Stimulated activated CD8-positive, alpha-beta memory T cell treated with anti-CD3 and anti-CD28 coated beads, Interleukin-12 subunit alpha, Interleukin-12 subunit beta, amount 100 ng/mL, for 1 hour (primary cell): ENCODE measurements around the gene NCOR2.

ENCODE experiments used
- DNase-seq: peaks from one replicate; pipeline ENCODE4 v3.0.0-alpha.2; 2020; ENCODE audit warnings: low read depth

NCOR2 gene

GRCh38 chr12:124559182-124560017 lies 8.0 kb downstream of the NCOR2 start:
- DNase-seq = no peak

- no peak for DNase-seq
Observed at GRCh38 chr12:124558313-124558712, 9.1 kb downstream of the NCOR2 start.

GRCh38 chr12:124557518-124558223 lies 9.7 kb downstream of the NCOR2 start:
- DNase-seq = no peak

- no peak for DNase-seq
Observed at GRCh38 chr12:124556896-124557501, 10.4 kb downstream of the NCOR2 start.

- DNase-seq = no peak
Observed at GRCh38 chr12:124556074-124556466, 11.3 kb downstream of the NCOR2 start.

- DNase-seq = no peak
Observed at GRCh38 chr12:124555168-124556073, 12.0 kb downstream of the NCOR2 start.

- DNase-seq = no peak
Observed at GRCh38 chr12:124554429-124555029, 12.9 kb downstream of the NCOR2 start.

- no peak for DNase-seq
Observed at GRCh38 chr12:124553862-124554428, 13.5 kb downstream of the NCOR2 start.

- DNase-seq = no peak
Observed at GRCh38 chr12:124551268-124552144, 15.9 kb downstream of the NCOR2 start.

- DNase-seq = no peak
Observed at GRCh38 chr12:124550123-124551089, 17.0 kb downstream of the NCOR2 start.

- no peak for DNase-seq
Observed at GRCh38 chr12:124549629-124550028, 17.8 kb downstream of the NCOR2 start.

- DNase-seq = no peak
Observed at GRCh38 chr12:124548854-124549378, 18.5 kb downstream of the NCOR2 start.

GRCh38 chr12:124547626-124548025 lies 19.8 kb downstream of the NCOR2 start:
- no peak for DNase-seq

- DNase-seq = no peak
Observed at GRCh38 chr12:124545508-124546418, 21.6 kb downstream of the NCOR2 start.

- no peak for DNase-seq
Observed at GRCh38 chr12:124544983-124545382, 22.4 kb downstream of the NCOR2 start.

- DNase-seq = no peak
Observed at GRCh38 chr12:124544311-124544970, 23.0 kb downstream of the NCOR2 start.
